PFSK-1 (cell line): ENCODE measurements around the gene DGLUCY.

Experiments used
- FOXP2 ChIP-seq: optimal IDR thresholded peaks from 2 replicates; pipeline ENCODE3; 2011; ENCODE audit warnings: borderline replicate concordance, control low read depth, inconsistent platforms; ENCODE audit not compliant: insufficient read depth; ENCODE audit errors: extremely low read length, extremely low read depth
- POLR2AphosphoS5 ChIP-seq: IDR thresholded peaks from 2 replicates; pipeline ENCODE4 v1.6.1; 2012; ENCODE audit warnings: low read depth, mild to moderate bottlenecking, control low read depth, low read length, moderate library complexity
- SIN3A ChIP-seq: IDR thresholded peaks from 2 replicates; pipeline ENCODE4 v1.6.1; 2012; ENCODE audit warnings: mild to moderate bottlenecking, low read length, moderate library complexity, borderline replicate concordance; ENCODE audit not compliant: insufficient read depth
- TAF1 ChIP-seq: IDR thresholded peaks from 2 replicates; pipeline ENCODE4 v1.6.1; 2012; ENCODE audit warnings: low read length, control low read depth, borderline replicate concordance; ENCODE audit not compliant: insufficient read depth
- TF ChIP-seq, protein P1 (sequence below), 2 experiments: IDR thresholded peaks; 2 replicates each; pipeline versions ENCODE4 v1.6.1 to v1.8.0; 2011 to 2012; ENCODE audit warnings: low read depth in 2 of 2, low read length in 2 of 2, control low read depth in 1 of 2, inconsistent platforms in 1 of 2, mild to moderate bottlenecking in 1 of 2, moderate library complexity in 1 of 2; ENCODE audit not compliant: insufficient read depth in 1 of 2

DGLUCY gene

DNA sequence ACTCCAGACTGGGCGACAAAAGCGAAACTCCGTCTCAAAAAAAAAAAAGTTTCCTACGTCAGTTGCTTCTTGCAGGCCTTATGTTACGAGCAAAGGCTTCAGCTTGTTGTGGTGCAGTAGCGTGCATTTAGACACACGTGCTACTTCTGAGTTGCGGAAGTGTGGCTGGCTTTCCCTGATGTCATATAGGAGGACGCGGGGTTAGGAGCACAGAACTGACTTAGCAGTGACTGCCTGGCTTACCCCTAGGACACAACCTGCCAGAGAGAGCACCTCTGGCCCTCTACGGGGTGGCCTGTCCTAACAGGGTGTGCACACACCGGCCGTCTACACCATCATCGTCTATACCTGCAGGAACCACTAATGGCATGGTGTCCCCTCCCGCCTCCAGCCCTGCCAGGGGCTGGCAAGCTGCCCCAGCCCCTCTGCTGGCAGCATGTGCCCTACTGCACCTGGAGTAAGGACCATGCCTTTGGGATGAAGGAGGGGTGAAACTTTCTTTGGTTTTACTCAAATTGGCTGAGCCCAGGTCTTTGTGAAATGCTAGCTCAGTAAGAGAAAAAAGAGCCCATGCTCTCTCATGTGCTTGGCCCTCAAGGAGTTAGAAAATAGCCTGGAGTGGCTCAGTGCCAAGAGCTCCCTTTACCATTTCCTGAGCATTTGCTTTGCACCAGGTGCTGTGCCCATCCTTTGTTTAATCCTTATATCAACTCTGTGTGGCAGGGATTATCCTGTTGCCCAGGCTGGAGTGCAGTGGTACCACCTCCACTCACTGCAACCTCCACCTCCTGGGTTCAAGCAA is 132.4 kb downstream of the DGLUCY start:
- TF ChIP-seq, protein P1, sequence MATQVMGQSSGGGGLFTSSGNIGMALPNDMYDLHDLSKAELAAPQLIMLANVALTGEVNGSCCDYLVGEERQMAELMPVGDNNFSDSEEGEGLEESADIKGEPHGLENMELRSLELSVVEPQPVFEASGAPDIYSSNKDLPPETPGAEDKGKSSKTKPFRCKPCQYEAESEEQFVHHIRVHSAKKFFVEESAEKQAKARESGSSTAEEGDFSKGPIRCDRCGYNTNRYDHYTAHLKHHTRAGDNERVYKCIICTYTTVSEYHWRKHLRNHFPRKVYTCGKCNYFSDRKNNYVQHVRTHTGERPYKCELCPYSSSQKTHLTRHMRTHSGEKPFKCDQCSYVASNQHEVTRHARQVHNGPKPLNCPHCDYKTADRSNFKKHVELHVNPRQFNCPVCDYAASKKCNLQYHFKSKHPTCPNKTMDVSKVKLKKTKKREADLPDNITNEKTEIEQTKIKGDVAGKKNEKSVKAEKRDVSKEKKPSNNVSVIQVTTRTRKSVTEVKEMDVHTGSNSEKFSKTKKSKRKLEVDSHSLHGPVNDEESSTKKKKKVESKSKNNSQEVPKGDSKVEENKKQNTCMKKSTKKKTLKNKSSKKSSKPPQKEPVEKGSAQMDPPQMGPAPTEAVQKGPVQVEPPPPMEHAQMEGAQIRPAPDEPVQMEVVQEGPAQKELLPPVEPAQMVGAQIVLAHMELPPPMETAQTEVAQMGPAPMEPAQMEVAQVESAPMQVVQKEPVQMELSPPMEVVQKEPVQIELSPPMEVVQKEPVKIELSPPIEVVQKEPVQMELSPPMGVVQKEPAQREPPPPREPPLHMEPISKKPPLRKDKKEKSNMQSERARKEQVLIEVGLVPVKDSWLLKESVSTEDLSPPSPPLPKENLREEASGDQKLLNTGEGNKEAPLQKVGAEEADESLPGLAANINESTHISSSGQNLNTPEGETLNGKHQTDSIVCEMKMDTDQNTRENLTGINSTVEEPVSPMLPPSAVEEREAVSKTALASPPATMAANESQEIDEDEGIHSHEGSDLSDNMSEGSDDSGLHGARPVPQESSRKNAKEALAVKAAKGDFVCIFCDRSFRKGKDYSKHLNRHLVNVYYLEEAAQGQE (IDR thresholded peaks at IDR 0.05; ENCODE audit: insufficient read depth in 1 of 2, low read depth in 2 of 2, low read length in 2 of 2) = no peak
- no peak for TF ChIP-seq POLR2AphosphoS5
- no peak for TF ChIP-seq SIN3A
- TF ChIP-seq TAF1 = no peak
- no peak for TF ChIP-seq FOXP2

DNA sequence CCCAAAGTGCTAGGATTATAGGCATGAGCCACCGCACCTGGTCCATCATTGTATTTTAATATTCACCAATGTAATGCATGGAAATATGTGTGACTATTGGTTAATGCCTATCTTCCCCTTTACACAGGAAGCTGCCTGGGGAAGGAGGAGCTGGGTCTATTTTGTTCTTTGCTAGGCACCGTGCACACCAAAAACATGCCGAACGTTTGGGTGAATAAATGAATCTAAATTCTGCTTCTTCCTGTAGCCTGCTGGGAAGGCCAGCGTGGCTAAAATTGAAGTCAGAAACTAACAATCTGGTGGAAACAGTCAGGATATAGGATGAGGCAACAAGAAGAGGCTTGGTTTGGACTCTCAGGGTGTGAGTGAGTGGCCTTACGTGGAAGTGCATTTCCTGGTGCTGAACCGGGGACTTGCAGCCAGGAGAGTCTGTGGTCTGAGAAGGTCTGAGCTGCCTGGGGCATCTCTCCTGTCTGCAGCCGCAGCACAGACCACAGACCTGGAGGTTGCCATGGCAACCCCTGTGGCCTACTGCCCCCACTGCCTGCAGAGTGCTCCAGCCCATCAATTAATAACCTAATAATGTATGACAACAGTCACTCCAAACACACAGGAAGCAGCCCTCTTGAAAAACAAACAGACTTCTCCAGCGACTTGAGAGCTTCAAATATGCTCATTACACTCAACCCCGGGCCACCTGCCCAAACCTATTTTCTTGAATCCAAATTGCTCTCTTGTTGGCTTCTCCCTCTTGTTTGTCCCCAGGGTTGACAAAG is 136.2 kb downstream of the DGLUCY start:
- TF ChIP-seq POLR2AphosphoS5 (no peak), SIN3A (peak; percentile 49; the same call in 1 of the 2 replicates)

DNA sequence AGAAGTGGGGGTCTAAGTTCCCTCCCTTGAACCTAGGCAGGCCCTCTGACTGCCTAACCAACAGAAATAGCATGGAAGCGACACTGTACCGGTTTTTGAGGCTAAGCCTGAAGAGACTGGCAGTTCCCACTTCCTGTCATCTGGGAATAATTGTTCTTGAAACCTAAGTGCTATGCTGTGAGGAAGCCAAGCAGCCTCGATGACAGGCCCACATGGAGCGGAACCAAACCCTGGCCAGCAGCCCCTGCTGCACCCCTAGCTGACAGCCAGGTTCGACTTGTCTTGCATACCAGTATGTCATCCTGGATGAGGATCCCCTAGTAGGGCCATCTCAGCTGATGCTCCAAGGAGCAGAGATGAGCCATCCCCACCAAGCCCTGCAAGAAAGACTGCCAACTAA is 137.0 kb downstream of the DGLUCY start:
- TF ChIP-seq, protein P1 (IDR thresholded peaks at IDR 0.05; ENCODE audit: insufficient read depth in 1 of 2, low read depth in 2 of 2, low read length in 2 of 2) = no peak
- TF ChIP-seq SIN3A (no peak), TAF1 (no peak), POLR2AphosphoS5 (no peak), FOXP2 (no peak)

DNA sequence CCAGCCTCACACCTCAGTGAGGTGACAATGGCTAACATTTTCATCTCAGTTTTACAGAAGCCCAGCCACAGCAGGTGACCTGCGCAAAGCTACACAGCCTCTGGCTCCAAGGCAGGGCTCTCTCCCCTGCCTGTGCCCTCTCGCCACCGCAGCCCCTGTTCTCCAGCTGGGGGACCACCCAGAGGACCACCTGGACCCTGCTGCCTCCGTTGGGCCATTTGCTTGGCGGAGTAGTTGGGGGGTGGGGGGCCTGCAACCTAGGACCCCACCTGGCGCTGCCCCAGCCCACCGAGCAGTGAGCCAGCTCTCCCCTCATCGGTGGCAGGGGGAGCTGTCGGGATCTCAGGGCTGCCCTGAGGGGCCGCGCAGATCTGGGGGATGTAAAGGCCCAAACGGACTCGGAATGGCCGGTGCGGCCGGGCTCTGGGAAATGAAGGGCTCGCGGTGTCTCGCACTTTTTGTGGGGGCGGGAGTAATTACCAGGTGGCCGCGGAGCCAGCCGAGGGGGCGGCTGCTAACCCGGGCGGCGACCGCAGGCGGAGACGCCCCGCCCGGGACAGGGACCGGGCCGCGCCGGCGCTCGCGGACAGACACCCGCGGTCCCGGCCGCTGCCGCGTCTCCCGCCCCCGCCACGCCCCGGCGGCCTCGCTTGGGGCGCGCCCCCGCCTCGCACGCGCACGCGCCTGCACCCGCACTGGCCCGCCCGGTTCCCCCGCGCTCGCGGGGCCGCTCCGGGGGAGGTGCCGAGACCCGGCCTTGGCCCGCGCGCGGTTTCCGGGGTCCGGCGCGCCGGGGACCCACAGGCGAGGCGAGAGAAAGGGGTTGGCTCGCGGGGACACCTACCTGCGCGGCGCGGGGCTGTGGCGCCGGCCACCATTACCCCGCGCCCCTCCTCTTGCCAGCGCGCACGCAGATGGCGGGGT is 139.3 kb downstream of the DGLUCY start:
- TF ChIP-seq TAF1 = no peak
- no peak for TF ChIP-seq SIN3A
- TF ChIP-seq, protein P1 (IDR thresholded peaks at IDR 0.05; ENCODE audit: insufficient read depth in 1 of 2, low read depth in 2 of 2, low read length in 2 of 2) = no peak
- TF ChIP-seq FOXP2 = no peak
- no peak for TF ChIP-seq POLR2AphosphoS5

DNA sequence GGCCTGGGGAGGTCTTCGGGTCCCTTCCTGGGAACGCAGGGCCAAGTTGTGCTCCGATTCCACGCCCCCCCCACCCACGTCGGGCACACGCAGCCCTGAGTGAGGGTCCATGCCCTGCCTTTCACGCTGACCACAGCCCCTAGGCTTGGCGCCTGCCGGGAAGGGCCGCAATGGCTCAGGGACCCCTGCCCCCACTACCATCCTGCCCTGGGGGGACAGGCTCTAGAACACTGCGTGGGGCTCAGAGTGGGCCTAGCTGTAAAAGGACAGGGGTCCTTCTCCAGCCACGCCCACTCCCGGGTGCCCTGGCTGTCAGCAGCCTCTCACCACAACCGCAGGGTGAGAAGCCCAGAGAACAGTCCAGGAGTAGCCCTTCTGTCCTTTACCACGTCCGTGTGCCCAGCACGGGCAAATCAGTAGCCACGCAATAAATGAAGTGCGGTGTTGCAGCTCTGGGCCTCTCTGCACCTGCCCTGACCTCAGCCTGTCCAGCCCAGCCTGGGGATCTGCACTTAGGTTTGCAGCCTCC is 140.0 kb downstream of the DGLUCY start:
- no peak for TF ChIP-seq FOXP2
- TF ChIP-seq POLR2AphosphoS5 = no peak
- TF ChIP-seq TAF1 = no peak
- no peak for TF ChIP-seq SIN3A
- TF ChIP-seq, protein P1 (IDR thresholded peaks at IDR 0.05; ENCODE audit: insufficient read depth in 1 of 2, low read depth in 2 of 2, low read length in 2 of 2) = no peak
